Stimulated activated CD8-positive, alpha-beta memory T cell treated with anti-CD3 and anti-CD28 coated beads, Interleukin-15, amount 100 ng/mL, for 1 hour (primary cell): ENCODE measurements around the gene SMAD6.
"Not testable (repeated sequence)": the region's sequence is repeated elsewhere in the genome, so short reads cannot be mapped to it uniquely, and the experiment has no call there.

Experiments
- DNase-seq: peaks from one replicate; pipeline ENCODE4 v3.0.0-alpha.2; 2020; ENCODE audit warnings: low read depth

The SMAD6 gene

GRCh38 chr15:66742286-66742685 is 40.2 kb downstream of the SMAD6 start:
- DNase-seq = no peak

GRCh38 chr15:66743204-66743603 is 41.2 kb downstream of the SMAD6 start:
- DNase-seq = no peak

- no peak for DNase-seq
These were observed 41.9 kb downstream of the SMAD6 start for GRCh38 chr15:66743703-66744536.

GRCh38 chr15:66744610-66745279 is 42.7 kb downstream of the SMAD6 start:
- DNase-seq = no peak

- no peak for DNase-seq
These were observed 43.6 kb downstream of the SMAD6 start for GRCh38 chr15:66745530-66746230.

- DNase-seq = no peak
These were observed 44.2 kb downstream of the SMAD6 start for GRCh38 chr15:66746231-66746605.

- no peak for DNase-seq
These were observed 45.2 kb downstream of the SMAD6 start for GRCh38 chr15:66747223-66747622.

- DNase-seq = no peak
These were observed 46.1 kb downstream of the SMAD6 start for GRCh38 chr15:66747886-66748707.

- DNase-seq = no peak
These were observed 46.6 kb downstream of the SMAD6 start for GRCh38 chr15:66748708-66749035.

- no peak for DNase-seq
These were observed 48.0 kb downstream of the SMAD6 start for GRCh38 chr15:66749841-66750575.

- no peak for DNase-seq
These were observed 48.6 kb downstream of the SMAD6 start for GRCh38 chr15:66750609-66751008.

- DNase-seq = no peak
These were observed 49.5 kb downstream of the SMAD6 start for GRCh38 chr15:66751579-66751978.

- no peak for DNase-seq
These were observed 50.0 kb downstream of the SMAD6 start for GRCh38 chr15:66752078-66752477.

GRCh38 chr15:66753687-66754377 is 51.8 kb downstream of the SMAD6 start:
- no peak for DNase-seq

- DNase-seq = no peak
These were observed 52.8 kb downstream of the SMAD6 start for GRCh38 chr15:66754789-66755188.

GRCh38 chr15:66755298-66756068 is 53.4 kb downstream of the SMAD6 start:
- DNase-seq = no peak

GRCh38 chr15:66756295-66756694 is 54.3 kb downstream of the SMAD6 start:
- DNase-seq = no peak

- DNase-seq = no peak
These were observed 55.0 kb downstream of the SMAD6 start for GRCh38 chr15:66757030-66757429.

GRCh38 chr15:66757521-66757920 is 55.5 kb downstream of the SMAD6 start:
- no peak for DNase-seq

- not testable (repeated sequence) for DNase-seq
These were observed 56.2 kb downstream of the SMAD6 start for GRCh38 chr15:66758217-66758616.
